BLaER1 treated with 17β-estradiol and CSF1 and Interleukin-3, amounts not matched to agents 10 nM and 100 nM (cell line): ENCODE results near the gene WDR48.
A peak's percentile ranks its signal among the peaks of the same experiment; 100 is the strongest.
"Not testable (repeated sequence)": the region's sequence is repeated elsewhere in the genome, so short reads cannot be mapped to it uniquely, and the experiment has no call there.

Experiments used
- H3K27ac ChIP-seq, 11 experiments: shearing (Covaris generic); formaldehyde crosslinking; 2 replicates each; pipeline ENCODE4 v1.8.1; 2022
- H3K27me3 ChIP-seq, 11 experiments: shearing (Covaris generic); formaldehyde crosslinking; 2 replicates each; pipeline ENCODE4 v1.8.1; 2022
- H3K36me3 ChIP-seq, 11 experiments: shearing (Covaris generic); formaldehyde crosslinking; 2 replicates each; pipeline ENCODE4 v1.8.1; 2022
- H3K4me1 ChIP-seq, 10 experiments: shearing (Covaris generic); formaldehyde crosslinking; 2 replicates each; pipeline ENCODE4 v1.8.1; 2022
- H3K4me2 ChIP-seq, 11 experiments: shearing (Covaris generic); formaldehyde crosslinking; 2 replicates each; pipeline ENCODE4 v1.8.1; 2022
- H3K4me3 ChIP-seq, 10 experiments: shearing (Covaris generic); formaldehyde crosslinking; 2 replicates each; pipeline ENCODE4 v1.8.1; 2022
- H3K9ac ChIP-seq, 11 experiments: shearing (Covaris generic); formaldehyde crosslinking; 2 replicates each; pipeline ENCODE4 v1.8.1; 2022
- H3K9me3 ChIP-seq, 11 experiments: shearing (Covaris generic); formaldehyde crosslinking; replicated peaks in 1 of 11; 2 replicates each; pipeline ENCODE4 v1.8.1; 2022
- H4K20me1 ChIP-seq, 11 experiments: shearing (Covaris generic); formaldehyde crosslinking; 2 replicates each; pipeline ENCODE4 v1.8.1; 2022
- Cebpa-rat ChIP-seq, 11 experiments: shearing (Covaris generic); IDR thresholded peaks; 2 replicates each; pipeline ENCODE4 v1.8.1; 2022

WDR48 gene

DNA sequence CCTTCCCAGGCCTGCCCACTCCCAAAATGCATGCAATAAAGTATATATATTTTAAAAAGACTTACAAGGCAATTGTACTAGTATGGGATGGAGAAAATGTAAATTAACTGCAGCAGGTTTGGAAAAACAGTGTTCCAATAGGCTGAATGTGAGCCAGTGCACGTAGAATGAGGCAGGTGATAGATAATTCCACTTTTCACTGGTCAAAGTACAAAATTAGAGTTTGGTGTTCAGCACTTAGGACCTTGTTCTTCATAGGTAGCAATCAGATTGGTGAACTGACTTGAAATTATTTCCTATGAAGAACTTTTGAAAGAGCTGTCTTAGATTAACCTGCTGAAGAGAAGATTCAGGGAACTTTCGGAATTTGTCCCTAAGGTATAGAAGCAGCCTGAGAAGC is 1.9 kb downstream of the WDR48 start:
- Histone ChIP-seq H4K20me1 (peaks cover 0 to 50% (median 13%) of the 10 kb centered on the region in 11 experiments; a peak in 9 of 22 replicates), H3K4me2 (peak overlapping the region in 9 of 11 experiments; percentile 78 to 93 (median 84); a peak in 13 of 22 replicates)

GRCh38 chr3:39056151-39056550 is 4.3 kb downstream of the WDR48 start:
- Histone ChIP-seq H3K9me3 (peaks cover 3 to 11% (median 8%) of the 10 kb centered on the region in 11 experiments; a peak in 15 of 22 replicates), H3K4me1 (peaks cover 14 to 28% (median 22%) of the 10 kb centered on the region in 10 experiments)

More for the DNA sequence above, 1.9 kb downstream of the WDR48 start:
- no peaks in the 10 kb centered on the region for H3K9me3 ChIP-seq
- no peak for TF ChIP-seq Cebpa-rat (IDR thresholded peaks at IDR 0.05)
- H3K27me3 ChIP-seq = no peaks in the 10 kb centered on the region
- H3K27ac ChIP-seq = no peak overlapping the region
- H3K36me3 ChIP-seq = peaks cover 0 to 13% (median 6%) of the 10 kb centered on the region in 11 experiments; a peak in 9 of 22 replicates
- peaks cover 17 to 34% (median 25%) of the 10 kb centered on the region in 10 experiments for H3K4me1 ChIP-seq
- H3K4me3 ChIP-seq = no peak overlapping the region
- H3K9ac ChIP-seq = peak overlapping the region in 1 of 11 experiments; percentile 93; a peak in 1 of 22 replicates

DNA sequence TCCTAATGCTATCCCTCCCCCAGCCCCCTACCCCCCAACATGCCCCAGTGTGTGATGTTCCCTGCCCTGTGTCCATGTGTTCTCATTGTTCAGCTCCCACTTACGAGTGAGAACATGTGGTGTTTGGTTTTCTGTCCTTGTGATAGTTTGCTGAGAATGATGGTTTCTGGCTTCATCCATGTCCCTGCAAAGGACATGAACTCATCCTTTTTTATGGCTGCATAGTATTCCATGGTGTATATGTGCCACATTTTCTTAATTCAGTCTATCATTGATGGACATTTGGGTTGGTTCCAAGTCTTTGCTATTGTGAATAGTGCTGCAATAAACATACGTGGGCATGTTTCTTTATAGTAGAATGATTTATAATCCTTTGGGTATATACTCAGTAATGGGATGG is 9.4 kb downstream of the WDR48 start:
- not testable (repeated sequence) for H3K27me3 ChIP-seq, H3K27ac ChIP-seq, H3K4me2 ChIP-seq, H3K4me3 ChIP-seq, H3K9ac ChIP-seq
- H4K20me1 ChIP-seq = peaks cover 0 to 47% (median 13%) of the 10 kb centered on the region in 11 experiments; a peak in 9 of 22 replicates
- peaks cover 3 to 11% (median 8%) of the 10 kb centered on the region in 11 experiments; a peak in 15 of 22 replicates for H3K9me3 ChIP-seq
- H3K36me3 ChIP-seq = peaks cover 6 to 49% (median 24%) of the 10 kb centered on the region in 11 experiments; a peak in 20 of 22 replicates
- H3K4me1 ChIP-seq = peaks cover 0 to 11% (median 8%) of the 10 kb centered on the region in 10 experiments; a peak in 14 of 20 replicates

More at GRCh38 chr3:39056151-39056550, 4.3 kb downstream of the WDR48 start:
- Histone ChIP-seq H3K9ac (no peak overlapping the region), H4K20me1 (peaks cover 0 to 50% (median 13%) of the 10 kb centered on the region in 11 experiments; a peak in 9 of 22 replicates), H3K27ac (no peak overlapping the region), H3K4me3 (no peak overlapping the region), H3K27me3 (no peaks in the 10 kb centered on the region), H3K4me2 (peak overlapping the region in 3 of 11 experiments; percentile 0 to 17 (median 10); a peak in 3 of 22 replicates), H3K36me3 (peaks cover 0 to 24% (median 9%) of the 10 kb centered on the region in 11 experiments; a peak in 15 of 22 replicates)
- no peak for TF ChIP-seq Cebpa-rat (IDR thresholded peaks at IDR 0.05)

DNA sequence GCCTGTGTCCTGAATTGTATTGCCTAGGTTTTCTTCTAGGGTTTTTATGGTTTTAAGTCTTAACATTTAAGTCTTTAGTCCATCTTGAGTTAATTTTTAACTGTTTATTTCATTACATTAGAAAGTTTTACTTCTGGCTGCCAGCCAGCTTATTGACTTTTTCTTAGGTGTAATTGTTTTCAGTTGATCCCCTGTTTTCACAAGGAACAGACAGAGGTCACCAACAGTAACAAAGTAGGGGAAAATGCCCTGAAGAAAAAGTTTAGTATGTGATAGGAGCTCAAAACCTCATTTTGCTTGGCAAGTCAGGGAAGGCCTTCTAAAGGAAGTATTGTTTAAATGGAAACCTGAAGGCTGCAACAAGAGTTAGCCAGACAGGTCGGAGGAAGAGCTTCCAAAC is 10.4 kb downstream of the WDR48 start:
- Histone ChIP-seq H3K27me3 (no peaks in the 10 kb centered on the region), H3K36me3 (peaks cover 16 to 58% (median 32%) of the 10 kb centered on the region in 11 experiments), H4K20me1 (peaks cover 0 to 39% (median 4%) of the 10 kb centered on the region in 11 experiments; a peak in 8 of 22 replicates), H3K4me3 (no peak overlapping the region), H3K9ac (no peak overlapping the region), H3K4me1 (peaks cover 0 to 5% (median 0%) of the 10 kb centered on the region in 10 experiments; a peak in 4 of 20 replicates), H3K4me2 (no peak overlapping the region), H3K27ac (no peak overlapping the region), H3K9me3 (peaks cover 3 to 11% (median 8%) of the 10 kb centered on the region in 11 experiments; a peak in 15 of 22 replicates)
- TF ChIP-seq Cebpa-rat (IDR thresholded peaks at IDR 0.05) = no peak

GRCh38 chr3:39063143-39063542 is 11.3 kb downstream of the WDR48 start:
- TF ChIP-seq Cebpa-rat (IDR thresholded peaks at IDR 0.05) = no peak
- Histone ChIP-seq H3K27me3 (no peaks in the 10 kb centered on the region), H3K4me2 (no peak overlapping the region), H3K4me3 (no peak overlapping the region), H3K36me3 (peaks cover 24 to 61% (median 40%) of the 10 kb centered on the region in 11 experiments), H3K9ac (no peak overlapping the region), H3K9me3 (peaks cover 3 to 11% (median 8%) of the 10 kb centered on the region in 11 experiments; a peak in 15 of 22 replicates), H3K27ac (no peak overlapping the region), H4K20me1 (peaks cover 0 to 32% (median 3%) of the 10 kb centered on the region in 11 experiments; a peak in 7 of 22 replicates), H3K4me1 (peaks cover 0 to 5% (median 0%) of the 10 kb centered on the region in 10 experiments; a peak in 4 of 20 replicates)

DNA sequence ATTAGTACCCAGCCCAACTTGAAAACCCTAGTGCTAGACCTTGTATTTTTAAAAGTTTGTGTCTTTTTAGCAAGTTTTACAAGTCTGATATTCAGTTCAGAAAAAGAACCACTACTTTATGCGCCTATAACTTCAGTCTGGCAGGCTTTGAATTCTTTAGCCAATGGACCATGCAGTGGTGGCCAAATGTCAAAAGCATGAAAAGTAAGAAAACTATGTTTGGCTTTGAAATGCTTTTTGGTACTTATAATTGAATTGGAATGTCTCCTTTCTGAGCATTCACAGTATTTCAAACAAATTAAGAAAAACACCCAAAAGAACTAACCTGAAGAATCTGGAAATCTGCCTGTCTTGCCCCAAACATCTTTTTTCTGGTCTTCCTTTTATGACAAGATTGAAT is 12.8 kb downstream of the WDR48 start:
- TF ChIP-seq Cebpa-rat (IDR thresholded peaks at IDR 0.05) = no peak
- Histone ChIP-seq H3K4me1 (peaks cover 0 to 5% (median 0%) of the 10 kb centered on the region in 10 experiments; a peak in 4 of 20 replicates), H3K27me3 (no peaks in the 10 kb centered on the region), H3K9ac (no peak overlapping the region), H3K4me3 (no peak overlapping the region), H3K27ac (no peak overlapping the region), H4K20me1 (peaks cover 0 to 32% (median 0%) of the 10 kb centered on the region in 11 experiments; a peak in 6 of 22 replicates), H3K9me3 (peaks cover 3 to 11% (median 8%) of the 10 kb centered on the region in 11 experiments; a peak in 15 of 22 replicates), H3K4me2 (peak overlapping the region in 1 of 11 experiments; percentile 14; a peak in 1 of 22 replicates), H3K36me3 (peaks cover 39 to 67% (median 49%) of the 10 kb centered on the region in 11 experiments)

DNA sequence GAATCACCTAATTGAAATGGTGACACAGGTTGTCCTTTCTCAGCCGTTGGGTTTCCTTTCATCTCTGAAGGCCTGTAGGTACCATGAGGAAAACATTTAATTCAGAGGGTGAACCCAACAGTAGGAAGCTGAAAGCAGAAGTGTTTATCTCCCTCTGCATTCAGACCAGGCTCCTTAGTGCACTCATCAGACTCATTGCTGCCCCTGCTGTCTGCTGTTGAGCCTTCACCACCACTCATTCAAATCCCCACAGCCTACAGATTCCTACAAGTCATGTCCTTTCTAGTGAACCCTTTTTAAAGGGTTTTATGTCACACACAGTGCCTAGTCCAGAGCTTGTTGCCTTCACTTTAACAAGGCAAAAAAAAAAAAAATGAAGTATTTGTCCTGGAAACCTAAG is 13.4 kb downstream of the WDR48 start:
- Histone ChIP-seq H3K9ac (no peak overlapping the region), H3K27ac (no peak overlapping the region), H4K20me1 (peaks cover 0 to 32% (median 0%) of the 10 kb centered on the region in 11 experiments; a peak in 6 of 22 replicates), H3K27me3 (no peaks in the 10 kb centered on the region), H3K9me3 (peaks cover 3 to 7% (median 6%) of the 10 kb centered on the region in 11 experiments; a peak in 15 of 22 replicates), H3K36me3 (peaks cover 45 to 71% (median 54%) of the 10 kb centered on the region in 11 experiments), H3K4me1 (peaks cover 0 to 5% (median 0%) of the 10 kb centered on the region in 10 experiments; a peak in 4 of 20 replicates), H3K4me2 (peak overlapping the region in 1 of 11 experiments; percentile 14; a peak in 1 of 22 replicates), H3K4me3 (no peak overlapping the region)
- TF ChIP-seq Cebpa-rat (IDR thresholded peaks at IDR 0.05) = no peak

DNA sequence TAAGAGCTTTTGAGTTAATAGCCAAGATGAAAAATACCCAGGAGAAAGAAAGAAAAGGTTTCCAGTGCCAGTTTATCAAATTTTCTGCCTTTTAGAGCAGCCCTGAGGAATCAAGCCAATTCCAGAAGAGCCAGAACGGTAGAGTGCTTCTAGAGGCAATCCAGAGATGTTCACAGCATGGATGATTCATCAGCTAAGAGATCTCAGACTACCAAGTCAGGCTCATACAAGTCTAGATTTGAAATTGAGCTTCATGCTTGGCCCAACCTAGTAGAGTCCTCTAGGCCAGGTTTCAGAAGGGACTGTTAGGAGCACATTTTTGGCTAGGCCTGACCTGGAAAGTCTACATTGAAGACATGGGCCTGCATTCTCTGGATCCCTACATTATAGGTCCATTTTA is 15.5 kb downstream of the WDR48 start:
- Histone ChIP-seq H4K20me1 (peaks cover 0 to 30% (median 0%) of the 10 kb centered on the region in 11 experiments; a peak in 6 of 22 replicates), H3K9ac (no peak overlapping the region), H3K27me3 (no peaks in the 10 kb centered on the region), H3K36me3 (peaks cover 57 to 85% (median 71%) of the 10 kb centered on the region in 11 experiments), H3K9me3 (no peaks in the 10 kb centered on the region), H3K4me2 (no peak overlapping the region), H3K4me1 (peaks cover 0 to 5% (median 0%) of the 10 kb centered on the region in 10 experiments; a peak in 4 of 20 replicates), H3K27ac (no peak overlapping the region), H3K4me3 (no peak overlapping the region)
- no peak for TF ChIP-seq Cebpa-rat (IDR thresholded peaks at IDR 0.05)

- H3K9me3 ChIP-seq = no peaks in the 10 kb centered on the region
- no peak overlapping the region for H3K4me3 ChIP-seq
- H3K27ac ChIP-seq = no peak overlapping the region
- TF ChIP-seq Cebpa-rat (IDR thresholded peaks at IDR 0.05) = no peak
- H3K4me1 ChIP-seq = peaks cover 0 to 5% (median 0%) of the 10 kb centered on the region in 10 experiments; a peak in 4 of 20 replicates
- H4K20me1 ChIP-seq = peaks cover 0 to 19% (median 0%) of the 10 kb centered on the region in 11 experiments; a peak in 4 of 22 replicates
- H3K4me2 ChIP-seq = no peak overlapping the region
- H3K9ac ChIP-seq = no peak overlapping the region
- no peaks in the 10 kb centered on the region for H3K27me3 ChIP-seq
- H3K36me3 ChIP-seq = peaks cover 66 to 93% (median 78%) of the 10 kb centered on the region in 11 experiments
These were observed 16.7 kb downstream of the WDR48 start for GRCh38 chr3:39068556-39068955.
